ENCODE results near the gene GALNT17.

Gene GALNT17

GRCh38 chr7:71411475-71411874, 279.5 kb downstream of the GALNT17 start:
- in situ Hi-C loops (cut with MboI; ENCODE audit: low pct_unique_long_range_greater_than_20kb, low sequenced_read_pairs) = no loop called here
- DNase-seq = no peak

DNA sequence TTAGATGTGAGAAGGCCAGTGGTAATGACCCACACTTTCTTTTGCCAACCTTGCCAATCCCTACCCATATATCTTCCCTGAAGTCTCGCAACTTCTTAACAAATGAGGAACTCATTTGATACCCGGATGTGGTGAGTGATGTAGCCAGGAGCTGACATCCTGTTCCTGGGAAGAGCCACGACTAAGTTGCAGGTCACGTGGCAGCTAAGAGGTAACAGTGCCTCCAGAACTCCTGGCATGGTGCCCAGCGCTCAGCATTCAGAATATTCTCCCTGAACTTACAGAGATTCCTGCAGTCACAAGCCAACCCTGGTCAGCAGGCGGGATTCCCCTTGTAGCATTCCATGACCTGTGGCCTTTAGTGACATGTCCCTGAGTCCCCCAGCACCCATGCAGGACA, 282.5 kb downstream of the GALNT17 start:
- peak; percentile 79 for DNase-seq
- in situ Hi-C loops (cut with MboI; ENCODE audit: low pct_unique_long_range_greater_than_20kb, low sequenced_read_pairs) = no loop called here

GRCh38 chr7:71419546-71420337, 287.8 kb downstream of the GALNT17 start:
- no peak for DNase-seq
- in situ Hi-C loops (cut with MboI; ENCODE audit: low pct_unique_long_range_greater_than_20kb, low sequenced_read_pairs) = no loop called here

DNA sequence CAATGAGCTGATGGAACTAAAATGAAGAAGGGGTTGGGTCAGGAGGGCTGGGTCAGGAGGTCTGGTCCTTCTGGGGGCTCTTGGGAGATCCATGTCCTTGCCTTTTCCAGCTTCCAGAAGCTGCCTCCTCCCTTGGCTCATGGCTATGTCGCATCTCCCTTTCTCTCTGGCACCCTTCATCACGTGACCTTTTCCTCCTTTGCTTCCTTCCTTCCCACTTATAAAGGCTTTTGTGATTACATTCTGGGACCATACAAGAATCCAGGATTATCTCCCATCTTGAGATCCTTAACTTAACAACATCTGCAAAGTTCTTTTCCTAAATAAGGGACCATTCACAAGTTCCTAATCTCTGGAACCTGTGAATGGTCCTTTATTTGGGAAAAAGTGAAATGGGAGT, 290.2 kb downstream of the GALNT17 start:
- in situ Hi-C loops (cut with MboI; ENCODE audit: low pct_unique_long_range_greater_than_20kb, low sequenced_read_pairs) = no loop called here
- no peak for DNase-seq

- in situ Hi-C loops (cut with MboI; ENCODE audit: low pct_unique_long_range_greater_than_20kb, low sequenced_read_pairs) = no loop called here
- no peak for DNase-seq
Measured at GRCh38 chr7:71424166-71425035, 292.5 kb downstream of the GALNT17 start.

DNA sequence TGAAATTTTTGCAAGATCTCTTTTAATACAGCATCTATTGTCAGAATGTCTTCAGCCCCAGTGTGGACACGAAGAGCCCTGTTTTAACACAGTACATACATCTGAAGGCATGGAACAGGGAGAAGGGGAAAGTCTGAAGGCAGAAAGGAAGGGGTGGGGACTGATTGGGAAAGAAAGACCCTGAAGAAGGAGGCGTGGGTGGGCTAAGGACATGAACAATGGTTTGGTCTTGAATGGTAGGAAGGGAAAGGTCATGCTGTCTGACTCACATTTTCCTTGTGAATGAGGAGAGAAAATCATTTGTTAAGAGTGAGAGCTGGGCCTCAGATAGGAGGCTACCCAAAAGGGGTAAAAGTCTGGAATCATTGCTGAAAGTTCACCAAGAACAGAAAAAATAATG, 297.1 kb downstream of the GALNT17 start:
- in situ Hi-C loops (cut with MboI; ENCODE audit: low pct_unique_long_range_greater_than_20kb, low sequenced_read_pairs) = no loop called here
- no peak for DNase-seq

DNA sequence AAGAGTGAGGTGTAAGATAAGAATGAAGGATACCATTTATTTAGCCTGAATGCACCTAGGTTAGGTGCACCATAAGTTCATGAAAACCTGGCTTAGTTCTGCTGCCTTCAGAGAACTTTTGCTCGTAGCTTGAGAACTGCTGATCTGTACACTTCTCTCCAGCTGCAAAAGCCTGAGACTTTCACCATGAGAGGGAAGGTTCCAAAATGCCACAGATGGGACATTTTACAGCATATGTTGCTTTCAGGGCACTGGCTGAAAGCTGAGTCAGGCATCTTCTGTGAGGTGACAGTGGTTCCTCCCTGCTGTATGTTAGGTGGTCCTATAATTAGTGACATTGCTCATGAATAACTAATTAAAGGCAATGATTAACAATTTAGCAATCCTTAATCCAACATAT, 298.3 kb downstream of the GALNT17 start:
- in situ Hi-C loops (cut with MboI; ENCODE audit: low pct_unique_long_range_greater_than_20kb, low sequenced_read_pairs) = no loop called here
- no peak for DNase-seq

DNA sequence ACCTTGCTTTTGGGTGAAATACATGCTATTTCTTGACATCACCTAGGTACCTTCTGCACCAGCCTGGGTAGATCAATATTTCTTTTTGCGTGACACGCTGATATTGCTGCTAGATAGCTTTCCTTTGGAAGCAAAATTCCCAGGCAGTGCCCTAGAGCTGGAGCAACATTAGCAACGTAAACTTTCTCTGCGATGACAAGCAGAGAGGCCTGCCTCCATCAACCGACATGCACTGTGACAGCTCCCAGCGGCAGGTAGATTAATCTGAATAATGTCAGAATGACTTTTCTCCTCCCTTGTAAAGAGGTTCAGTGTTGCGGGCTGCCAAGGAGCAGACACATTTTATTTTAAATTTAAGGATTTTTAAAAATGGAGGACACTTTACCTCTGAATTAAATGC, 307.4 kb downstream of the GALNT17 start:
- in situ Hi-C loops (cut with MboI; ENCODE audit: low pct_unique_long_range_greater_than_20kb, low sequenced_read_pairs) = no loop called here
- no peak for DNase-seq

- in situ Hi-C loops (cut with MboI; ENCODE audit: low pct_unique_long_range_greater_than_20kb, low sequenced_read_pairs) = no loop called here
- peak; percentile 86 for DNase-seq
Measured at GRCh38 chr7:71442492-71443190, 310.7 kb downstream of the GALNT17 start.

DNA sequence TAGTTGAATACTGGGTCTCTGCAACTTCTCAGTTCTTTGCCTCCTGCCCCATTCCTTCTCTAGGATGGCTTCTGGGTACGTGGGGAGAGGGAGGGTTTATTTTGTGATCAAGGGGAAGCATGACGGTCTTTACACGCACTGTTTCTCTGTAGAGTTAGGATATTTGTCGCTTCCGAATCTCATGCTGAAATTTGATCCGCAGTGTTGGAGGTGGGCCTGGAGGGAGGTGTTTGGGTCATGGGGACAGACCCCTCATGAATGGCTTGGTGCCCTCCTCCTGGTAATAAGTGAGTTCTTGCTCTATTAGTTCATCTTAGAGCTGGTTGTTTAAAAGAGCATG, 311.2 kb downstream of the GALNT17 start:
- in situ Hi-C loops (cut with MboI; ENCODE audit: low pct_unique_long_range_greater_than_20kb, low sequenced_read_pairs) = no loop called here

DNA sequence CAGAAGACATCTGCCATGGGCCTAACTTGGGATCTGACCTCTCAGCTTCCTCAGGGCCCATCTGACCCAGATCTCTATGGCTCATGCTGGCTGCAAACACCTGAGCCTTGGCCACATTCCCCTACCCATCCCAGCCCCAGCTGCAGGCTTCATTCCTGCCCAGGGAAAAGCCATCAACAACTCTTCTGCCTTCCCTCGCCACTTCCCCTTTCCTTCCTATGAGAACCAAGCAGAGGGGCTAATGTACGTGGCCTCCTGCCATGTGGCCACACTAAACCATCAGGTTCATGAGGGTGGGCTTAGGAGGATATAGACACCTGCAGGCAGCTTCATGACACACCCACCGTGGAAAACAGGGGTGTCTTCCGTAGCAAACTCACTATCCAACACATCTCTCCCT, 312.2 kb downstream of the GALNT17 start:
- DNase-seq = peak; percentile 11
- in situ Hi-C loops (cut with MboI; ENCODE audit: low pct_unique_long_range_greater_than_20kb, low sequenced_read_pairs) = no loop called here

More for the DNA sequence above, 311.2 kb downstream of the GALNT17 start:
- no peak for DNase-seq

GRCh38 chr7:71453630-71454029, 321.7 kb downstream of the GALNT17 start:
- no peak for DNase-seq
- in situ Hi-C loops (cut with MboI; ENCODE audit: low pct_unique_long_range_greater_than_20kb, low sequenced_read_pairs) = no loop called here

GRCh38 chr7:71454981-71455380, 323.0 kb downstream of the GALNT17 start:
- no peak for DNase-seq
- in situ Hi-C loops (cut with MboI; ENCODE audit: low pct_unique_long_range_greater_than_20kb, low sequenced_read_pairs) = no loop called here

DNA sequence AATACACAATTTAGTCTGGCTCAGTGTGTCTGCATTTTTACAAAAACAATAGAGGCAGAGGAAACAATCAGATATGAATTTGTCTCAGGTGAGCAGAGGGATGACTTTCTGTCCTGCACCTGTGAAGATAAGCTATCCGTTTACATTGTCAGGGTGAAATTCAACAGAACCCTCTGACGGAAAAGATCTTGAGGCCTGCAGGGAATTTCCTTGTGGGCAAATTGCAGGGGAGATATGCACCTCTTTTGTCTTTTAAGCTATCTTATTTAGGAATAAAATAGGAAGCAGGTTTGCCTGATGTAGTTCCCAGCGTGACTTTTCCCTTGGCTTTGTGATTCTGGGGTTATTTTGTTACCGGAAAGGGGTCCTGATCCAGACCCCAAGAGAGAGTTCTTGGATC, 325.1 kb downstream of the GALNT17 start:
- in situ Hi-C loops (cut with MboI; ENCODE audit: low pct_unique_long_range_greater_than_20kb, low sequenced_read_pairs) = no loop called here
- no peak for DNase-seq

DNA sequence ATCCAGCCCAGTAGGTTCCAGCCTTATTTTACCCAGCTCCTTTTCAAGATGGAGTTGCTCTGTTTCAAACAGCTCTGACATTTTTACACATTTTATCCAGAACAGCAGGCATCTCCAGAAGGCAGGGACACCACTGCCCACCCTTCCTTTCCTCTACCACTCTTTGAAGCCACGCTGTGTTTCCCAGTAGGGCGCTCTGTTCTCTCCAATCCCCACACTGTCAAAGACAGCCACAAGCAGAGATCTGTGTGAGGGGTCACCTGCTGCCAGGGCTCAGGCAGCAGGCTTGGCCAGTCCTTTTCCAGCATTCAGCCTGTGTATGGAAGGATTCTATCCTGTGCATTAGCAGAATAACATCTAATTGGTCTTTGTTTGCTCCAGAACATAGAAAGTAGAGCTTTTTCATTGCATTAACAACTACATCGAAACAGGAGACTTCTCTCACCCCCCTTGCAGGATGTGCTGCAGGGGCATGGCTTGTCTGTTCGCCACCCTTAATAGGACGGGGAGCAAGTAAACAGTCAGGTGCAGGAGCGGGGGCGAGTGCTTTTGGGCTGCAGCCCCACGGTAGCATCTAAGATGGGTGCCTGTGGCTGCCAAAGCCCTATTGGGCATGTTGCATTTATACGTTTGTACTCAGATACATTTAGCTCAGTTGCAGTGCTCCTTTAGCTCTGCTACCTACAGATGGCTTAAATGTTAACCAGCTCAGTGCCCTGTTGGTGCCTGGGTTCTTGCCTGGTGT, 326.1 kb downstream of the GALNT17 start:
- no peak for DNase-seq
- in situ Hi-C loops (cut with MboI; ENCODE audit: low pct_unique_long_range_greater_than_20kb, low sequenced_read_pairs) = no loop called here

DNA sequence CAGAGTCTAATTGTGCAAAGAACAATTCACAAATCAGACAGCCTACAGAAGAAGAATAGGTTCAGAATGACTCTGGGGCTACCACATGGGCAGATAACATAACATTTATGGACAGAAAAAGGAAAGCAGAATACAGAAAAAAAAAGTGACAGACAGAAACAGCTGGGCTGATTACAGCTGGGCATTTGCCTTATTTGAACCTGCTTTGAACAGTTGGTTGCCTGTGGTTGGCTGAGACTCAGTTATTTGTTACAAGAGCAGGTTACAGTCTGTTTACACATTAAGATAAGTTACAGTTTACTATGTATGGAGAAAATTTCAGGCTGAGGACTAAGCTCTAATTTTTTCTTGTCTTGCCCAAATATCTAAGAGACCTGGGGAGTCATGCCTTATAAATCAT, 327.2 kb downstream of the GALNT17 start:
- DNase-seq = no peak
- in situ Hi-C loops (cut with MboI; ENCODE audit: low pct_unique_long_range_greater_than_20kb, low sequenced_read_pairs) = no loop called here

DNA sequence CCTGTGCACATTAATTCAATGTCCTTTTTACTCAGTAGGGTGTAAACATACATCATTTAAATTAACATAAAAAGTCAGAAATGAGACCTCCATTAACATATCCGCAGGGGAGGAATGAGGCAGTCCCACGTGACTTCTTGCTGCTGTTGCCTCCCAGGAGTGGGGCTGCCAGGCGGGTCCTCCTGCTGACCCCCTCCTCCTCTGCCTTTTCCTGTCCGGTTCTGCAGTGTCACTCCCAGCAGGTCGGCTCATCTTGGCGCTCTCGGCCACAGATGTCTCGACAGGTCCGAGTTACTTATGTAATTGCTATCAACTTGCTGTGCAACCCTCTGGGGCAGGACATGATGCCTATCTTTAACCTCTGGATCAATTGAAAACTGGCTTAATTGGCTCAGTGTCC, 329.6 kb downstream of the GALNT17 start:
- in situ Hi-C loops (cut with MboI; ENCODE audit: low pct_unique_long_range_greater_than_20kb, low sequenced_read_pairs) = no loop called here

DNA sequence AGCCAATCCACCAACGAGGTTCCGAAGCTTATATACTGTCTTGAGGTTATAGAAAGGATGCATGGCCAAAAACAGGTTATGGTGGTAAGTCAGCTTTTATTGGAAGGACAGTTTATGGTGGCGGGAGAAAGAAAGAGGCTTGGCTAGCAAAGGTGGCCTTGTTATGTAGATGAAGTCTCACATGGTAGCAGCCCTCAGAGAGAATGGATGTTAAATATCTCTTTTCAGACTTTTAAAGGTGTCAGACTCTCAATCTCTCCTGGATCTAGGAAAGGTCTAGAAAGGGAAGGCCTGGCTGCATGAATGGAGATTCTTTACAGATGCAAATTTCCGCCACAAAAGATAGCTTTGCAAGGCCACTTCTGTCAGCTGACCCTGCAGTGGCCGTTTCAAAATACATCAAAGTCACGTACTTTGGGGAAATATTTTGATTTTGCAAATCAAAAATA, 333.8 kb downstream of the GALNT17 start:
- DNase-seq = no peak
- in situ Hi-C loops (cut with MboI; ENCODE audit: low pct_unique_long_range_greater_than_20kb, low sequenced_read_pairs) = no loop called here

More for the DNA sequence above, 329.6 kb downstream of the GALNT17 start:
- DNase-seq = no peak

DNA sequence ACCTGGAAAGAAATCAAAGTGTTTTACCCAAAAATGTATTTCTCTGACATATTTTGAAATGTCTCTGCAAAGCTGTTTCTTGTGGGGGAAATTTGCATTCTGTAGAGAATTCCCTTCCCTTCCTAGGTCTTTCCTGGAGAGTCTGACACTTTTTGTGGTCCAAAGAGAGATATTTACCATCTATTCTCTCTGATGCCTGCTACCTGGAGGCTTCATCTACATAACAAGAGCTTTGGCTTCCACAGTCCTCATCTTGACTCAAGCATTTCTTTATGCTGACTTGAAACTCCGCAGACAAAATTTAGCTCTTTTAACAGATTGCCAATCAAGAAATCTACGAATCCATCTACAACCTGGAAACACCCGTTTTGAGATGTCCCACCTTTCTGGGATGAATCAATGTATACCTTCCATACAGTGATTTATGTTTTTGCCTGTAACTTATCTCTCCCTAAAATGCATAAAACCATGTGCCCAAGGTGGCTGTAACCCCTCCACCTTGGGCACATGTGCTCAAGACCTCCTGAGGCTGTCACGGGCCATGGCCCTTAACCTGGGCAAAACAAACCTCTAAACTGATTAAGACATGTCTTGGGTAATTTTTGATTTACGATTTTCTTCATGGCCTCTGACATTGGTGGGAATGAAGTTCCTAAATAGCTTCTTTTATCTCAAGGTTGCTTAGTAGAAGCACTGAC, 334.7 kb downstream of the GALNT17 start:
- no peak for DNase-seq
- in situ Hi-C loops (cut with MboI; ENCODE audit: low pct_unique_long_range_greater_than_20kb, low sequenced_read_pairs) = no loop called here
